Measurements from ENCODE around the gene TMEM129.

TMEM129 gene

GRCh38 chr4:1723131-1723801, 2.1 kb upstream of the TMEM129 start:
- in situ Hi-C loops (cut with MboI; ENCODE audit: low sequenced_read_pairs), result no loop called here

GRCh38 chr4:1722551-1723118, 1.5 kb upstream of the TMEM129 start:
- in situ Hi-C loops (cut with MboI; ENCODE audit: low sequenced_read_pairs), result no loop called here

- in situ Hi-C loops (cut with MboI; ENCODE audit: low sequenced_read_pairs), result no loop called here
Observed at GRCh38 chr4:1721666-1722550, 785 bp upstream of the TMEM129 start.

GRCh38 chr4:1720163-1720983, 750 bp downstream of the TMEM129 start:
- in situ Hi-C loops (cut with MboI; ENCODE audit: low sequenced_read_pairs), result no loop called here

- in situ Hi-C loops (cut with MboI; ENCODE audit: low sequenced_read_pairs), result no loop called here
Observed at GRCh38 chr4:1718095-1718850, 2.9 kb downstream of the TMEM129 start.

- in situ Hi-C loops (cut with MboI; ENCODE audit: low sequenced_read_pairs), result no loop called here
Observed at GRCh38 chr4:1717129-1718094, 3.7 kb downstream of the TMEM129 start.

- in situ Hi-C loops (cut with MboI; ENCODE audit: low sequenced_read_pairs), result no loop called here
Observed at GRCh38 chr4:1716065-1716945, 4.8 kb downstream of the TMEM129 start.

- in situ Hi-C loops (cut with MboI; ENCODE audit: low sequenced_read_pairs), result no loop called here
Observed at GRCh38 chr4:1715002-1715758, 5.9 kb downstream of the TMEM129 start.

- in situ Hi-C loops (cut with MboI; ENCODE audit: low sequenced_read_pairs), result no loop called here
Observed at GRCh38 chr4:1714303-1715001, 6.7 kb downstream of the TMEM129 start.

- in situ Hi-C loops (cut with MboI; ENCODE audit: low sequenced_read_pairs), result no loop called here
Observed at GRCh38 chr4:1713003-1713851, 7.9 kb downstream of the TMEM129 start.

GRCh38 chr4:1712216-1713002, 8.7 kb downstream of the TMEM129 start, which contains the start of gene SLBP:
Gene SLBP (minus strand): TSS chr4:1712319. CDS start chr4:1712188, 131 bp downstream.
- in situ Hi-C loops (cut with MboI; ENCODE audit: low sequenced_read_pairs), result no loop called here

- in situ Hi-C loops (cut with MboI; ENCODE audit: low sequenced_read_pairs), result no loop called here
Observed at GRCh38 chr4:1711571-1712215, 9.4 kb downstream of the TMEM129 start.

- in situ Hi-C loops (cut with MboI; ENCODE audit: low sequenced_read_pairs), result no loop called here
Observed at GRCh38 chr4:1711055-1711570, 10.0 kb downstream of the TMEM129 start.

- in situ Hi-C loops (cut with MboI; ENCODE audit: low sequenced_read_pairs), result no loop called here
Observed at GRCh38 chr4:1708581-1708980, 12.5 kb downstream of the TMEM129 start.
